ENCODE data around the gene CPA1.

CPA1 gene

DNA sequence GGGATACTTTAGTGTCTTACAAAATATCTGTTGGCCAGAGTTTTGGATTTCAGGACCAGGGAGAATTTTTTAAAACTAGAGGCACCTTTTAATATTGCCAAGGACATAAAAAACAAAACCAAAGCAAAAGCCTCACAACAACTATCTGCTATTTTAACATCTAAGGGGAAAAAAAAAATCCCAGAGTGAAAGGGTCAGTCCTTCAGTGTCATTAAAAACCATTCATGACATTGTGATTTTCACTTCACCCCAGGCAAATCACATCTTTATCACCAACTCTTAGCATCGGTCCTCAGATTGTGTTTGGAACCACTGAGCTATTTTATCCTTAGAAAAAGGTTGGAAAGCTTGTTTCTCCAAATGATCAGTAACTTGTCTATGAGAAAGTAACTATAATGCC lies 49.8 kb downstream of the CPA1 start:
- no peak for DNase-seq (ENCODE audit: low read depth)

DNA sequence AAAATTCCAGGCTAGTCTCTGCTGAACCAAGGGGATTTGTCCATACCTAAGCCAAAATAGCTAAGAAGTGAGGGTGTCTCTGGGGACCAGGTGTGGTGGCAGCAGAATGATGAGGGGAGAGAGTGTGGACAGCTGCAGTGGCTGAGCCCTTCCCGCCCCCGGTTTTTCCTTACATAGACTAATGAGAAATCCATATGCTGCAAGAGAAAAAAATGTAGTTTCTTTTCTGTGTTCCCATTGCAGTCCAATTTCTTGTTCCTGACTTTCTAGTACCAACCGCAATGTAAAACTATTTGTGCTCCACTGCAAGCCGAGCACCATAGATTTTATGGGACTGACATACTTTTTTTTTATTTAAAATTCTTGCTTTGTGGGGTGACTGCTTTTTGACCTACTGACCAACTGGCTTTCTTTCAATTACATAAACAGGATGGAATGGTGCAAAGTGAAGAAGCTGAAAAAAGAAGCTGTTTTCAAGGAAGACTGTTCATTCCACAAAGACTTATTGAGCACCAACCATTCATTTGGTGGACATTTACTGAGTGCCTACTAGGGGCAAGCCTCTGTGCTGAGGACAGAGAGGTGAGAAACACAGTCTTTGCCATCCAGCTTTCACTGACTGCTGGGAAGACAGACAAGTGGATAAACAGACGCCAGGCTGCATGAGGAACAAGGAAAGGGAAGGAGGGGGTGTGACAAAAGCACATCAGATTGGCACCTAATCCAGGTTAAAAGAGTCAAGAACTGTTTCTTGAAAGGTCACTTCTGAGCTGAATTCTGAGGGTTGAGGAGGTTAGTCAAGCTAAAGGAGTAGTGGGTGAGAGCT lies 50.8 kb downstream of the CPA1 start:
- DNase-seq (ENCODE audit: low read depth): no peak

DNA sequence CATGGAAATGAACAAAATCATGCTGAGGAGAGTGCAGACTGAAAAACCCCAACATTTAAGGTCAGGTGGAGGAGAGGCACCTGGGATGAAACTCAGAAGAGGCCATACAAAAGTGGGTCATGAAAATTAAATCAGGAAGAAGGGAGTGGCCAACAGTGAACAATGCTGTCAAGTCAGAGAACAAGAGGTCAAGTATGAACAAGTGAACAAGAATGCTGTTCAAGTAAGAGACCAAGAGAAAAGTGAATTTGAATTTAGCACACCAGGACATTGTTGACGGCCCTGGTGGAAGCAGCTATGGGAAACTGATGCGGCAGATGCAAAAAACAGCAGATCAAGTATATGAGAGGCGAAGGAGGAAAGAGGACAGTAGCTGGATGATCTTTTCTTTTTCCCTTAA lies 52.6 kb downstream of the CPA1 start:
- DNase-seq (ENCODE audit: low read depth): no peak

DNA sequence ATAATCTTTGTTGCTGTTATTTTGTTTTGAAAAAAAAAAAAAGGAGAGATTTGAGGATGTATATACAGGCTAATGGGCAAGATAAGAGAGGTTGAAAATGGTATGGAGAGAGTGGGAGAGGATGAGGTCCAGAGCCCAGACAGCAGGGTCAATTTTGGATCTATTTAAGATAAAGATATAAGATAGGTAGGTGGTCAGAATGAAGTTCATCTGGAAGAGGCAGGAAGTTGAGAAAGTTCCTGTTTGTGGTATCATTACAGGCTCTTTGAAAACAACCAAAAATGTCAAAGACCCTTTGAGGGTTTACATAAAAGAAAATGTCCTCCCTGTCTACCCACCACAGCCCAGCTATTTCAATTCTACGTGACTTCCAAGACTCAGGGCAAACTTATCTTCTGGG lies 53.0 kb downstream of the CPA1 start:
- peak; percentile 43 for DNase-seq (ENCODE audit: low read depth)

DNA sequence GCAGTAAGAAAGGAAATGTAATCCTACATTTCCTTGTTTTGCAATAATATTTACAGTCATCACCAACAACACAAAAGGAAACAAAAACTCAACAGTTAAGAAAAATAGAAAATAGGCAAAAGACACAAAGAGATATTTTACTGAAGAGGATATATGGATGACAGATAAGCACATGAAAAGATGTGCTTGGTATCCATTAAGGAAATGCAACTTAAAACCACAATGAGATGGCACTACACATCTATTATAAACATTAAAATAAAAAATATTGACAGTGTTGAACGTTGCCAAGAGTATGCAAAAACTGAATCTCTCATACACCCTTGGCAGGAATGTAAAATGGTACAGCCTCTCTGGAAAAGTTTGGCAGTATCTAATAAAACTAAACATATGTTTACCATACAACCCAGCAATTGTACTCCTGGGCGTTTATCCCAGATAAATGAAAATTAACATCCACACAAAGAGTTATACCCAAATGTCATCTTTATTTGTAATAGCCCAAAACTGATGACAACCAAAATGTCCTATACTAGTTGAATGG lies 55.1 kb downstream of the CPA1 start:
- no peak for DNase-seq (ENCODE audit: low read depth)

DNA sequence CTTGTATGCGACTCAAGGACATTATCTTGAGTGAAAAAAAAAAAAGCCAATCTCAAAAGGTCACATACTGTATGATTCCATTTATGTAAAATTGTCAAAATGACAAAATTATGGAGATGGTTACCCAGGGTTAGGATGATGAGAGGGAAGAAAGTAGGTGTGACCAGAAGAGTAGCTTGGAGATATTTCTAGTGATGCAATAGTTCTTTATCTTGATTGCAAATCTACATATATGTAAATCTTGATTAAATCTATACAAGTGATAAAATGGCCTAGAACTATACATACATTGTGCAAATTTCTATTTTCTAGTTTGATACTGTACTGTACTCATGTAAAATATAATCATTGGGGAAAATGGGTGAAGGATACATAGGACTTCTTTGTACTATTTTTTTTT lies 56.0 kb downstream of the CPA1 start:
- no peak for DNase-seq (ENCODE audit: low read depth)
